GM18511 (cell line): ENCODE data around the gene NPTX1.

Experiments
- ATAC-seq: cut with Tn5 transposase; IDR thresholded peaks from one replicate; pipeline ENCODE4 v1.9.1; 2021; ENCODE audit warnings: mild to moderate bottlenecking, moderate library complexity; ENCODE audit not compliant: unreplicated experiment

NPTX1 gene

GRCh38 chr17:80463784-80464400 is 12.5 kb downstream of the NPTX1 start:
- no peak for ATAC-seq

DNA sequence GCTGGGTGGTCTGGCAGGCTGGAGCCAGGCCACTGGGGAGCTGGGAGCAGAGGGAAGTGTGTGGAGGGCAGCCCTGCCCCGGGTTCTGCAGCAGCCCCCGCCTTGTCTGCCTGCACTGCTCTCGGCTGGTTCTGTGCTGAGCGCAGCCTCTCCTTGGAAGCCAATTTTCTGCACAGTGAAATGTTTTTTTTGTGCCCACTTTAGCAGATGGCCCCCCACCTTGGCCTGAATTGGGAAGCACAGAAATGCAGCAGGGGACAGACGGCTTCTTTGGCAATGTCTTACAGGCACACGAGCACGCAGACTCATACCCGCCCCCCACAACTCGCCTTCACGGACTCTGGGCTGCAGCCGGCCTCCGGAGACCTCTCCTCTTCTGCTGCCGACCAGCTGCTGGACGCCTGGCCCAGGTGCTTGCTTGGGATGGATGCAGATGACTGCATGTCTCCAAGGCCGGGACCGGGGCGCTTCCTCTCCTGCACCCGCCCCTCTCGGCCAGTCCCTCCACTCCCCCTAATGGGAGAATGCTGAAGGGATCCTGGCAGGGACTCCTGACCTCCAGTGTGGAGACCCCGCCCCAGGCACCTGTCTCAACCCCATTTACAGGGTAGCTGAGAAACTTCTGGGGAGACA is 14.8 kb downstream of the NPTX1 start:
- ATAC-seq: no peak

DNA sequence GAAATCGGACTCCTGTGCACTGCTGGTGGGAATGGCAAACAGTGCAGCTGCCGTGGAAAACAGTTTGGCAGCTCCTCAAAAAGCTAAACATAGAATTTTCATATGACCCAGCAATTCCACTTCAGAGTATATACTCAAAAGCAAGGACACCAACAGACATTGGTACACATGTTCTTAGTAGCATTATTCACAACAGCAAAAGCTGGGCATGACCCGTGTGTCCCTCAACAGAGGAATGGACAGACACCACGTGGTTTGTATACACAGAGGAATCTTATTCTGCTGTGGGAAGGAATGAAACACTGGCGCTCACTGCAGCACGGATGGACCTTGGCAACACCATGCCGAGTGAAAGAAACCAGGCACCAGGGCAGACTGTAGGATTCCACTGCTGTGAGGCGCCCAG is 16.0 kb downstream of the NPTX1 start:
- no peak for ATAC-seq

DNA sequence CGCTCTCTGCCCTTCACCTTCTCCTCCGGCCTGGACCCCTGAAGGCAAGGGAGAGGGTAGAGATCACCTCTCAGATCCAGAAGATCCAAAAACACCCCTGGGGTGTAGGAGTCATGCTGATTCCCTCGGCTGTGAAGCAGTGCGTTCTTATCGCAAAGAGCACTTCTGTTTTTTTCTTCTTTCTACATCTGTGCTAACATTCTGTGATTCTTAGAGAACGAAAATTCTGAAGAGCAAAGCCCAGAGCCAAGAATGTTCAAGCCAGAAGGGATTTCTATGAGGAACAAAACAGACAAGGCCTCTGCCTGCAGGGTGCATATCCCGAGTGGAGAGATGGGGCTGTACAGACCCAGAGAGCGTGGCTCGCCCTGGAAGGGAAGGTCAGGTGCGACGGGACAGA is 17.2 kb downstream of the NPTX1 start:
- ATAC-seq: no peak

GRCh38 chr17:80458016-80458415 is 18.4 kb downstream of the NPTX1 start:
- no peak for ATAC-seq

DNA sequence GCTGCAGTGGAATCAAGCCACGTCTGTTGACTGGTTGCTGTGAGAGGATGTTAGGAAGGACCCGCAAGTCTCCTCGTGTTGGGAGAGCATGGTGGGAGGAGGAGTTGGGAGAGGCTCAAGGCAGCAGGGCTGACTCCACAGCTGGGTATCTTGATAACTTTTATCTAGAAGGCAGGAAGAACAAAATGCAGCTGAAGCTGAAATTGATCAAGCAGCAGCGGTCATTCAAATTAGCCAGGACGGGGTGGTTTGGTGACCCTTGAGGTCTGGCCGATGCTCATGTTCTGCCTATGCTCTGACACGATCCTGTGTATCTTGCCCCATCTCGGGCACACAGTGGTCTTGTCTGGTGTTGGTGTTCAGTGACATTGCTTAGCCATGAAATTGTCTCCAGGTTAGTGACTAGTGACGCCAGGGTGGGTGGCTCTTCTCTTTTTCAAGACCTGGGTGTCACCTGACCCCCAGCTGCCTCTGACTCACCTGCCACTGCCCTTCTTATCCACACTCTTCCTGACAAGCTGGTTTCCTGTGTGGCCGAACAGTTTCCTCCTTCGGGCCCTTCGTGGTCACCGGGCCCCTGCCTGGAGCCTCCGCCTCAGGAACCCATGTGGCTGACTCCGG is 19.1 kb downstream of the NPTX1 start:
- no peak for ATAC-seq

GRCh38 chr17:80456465-80457235 is 19.8 kb downstream of the NPTX1 start:
- no peak for ATAC-seq

- no peak for ATAC-seq
These were observed 20.6 kb downstream of the NPTX1 start for GRCh38 chr17:80455784-80456183.

DNA sequence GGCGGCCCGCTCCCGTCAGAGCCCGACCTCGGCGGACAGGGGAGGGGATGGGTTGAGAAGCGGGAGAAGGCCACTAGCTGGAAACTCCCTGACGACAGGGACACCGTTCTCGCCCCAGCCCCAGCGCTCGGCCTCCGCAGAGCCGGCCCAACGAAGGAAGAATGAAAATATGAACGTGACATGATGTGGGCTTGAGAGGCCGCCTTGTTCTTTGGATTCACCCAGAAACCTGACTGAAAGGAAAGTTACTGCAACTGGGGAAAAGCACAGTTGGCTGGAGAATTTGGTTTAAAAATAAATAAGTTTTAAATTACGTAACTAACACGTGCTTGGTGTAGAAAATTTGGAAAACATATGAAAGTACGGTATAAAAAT is 21.1 kb downstream of the NPTX1 start:
- ATAC-seq: peak; percentile 40

- peak; percentile 90 for ATAC-seq
These were observed 21.7 kb downstream of the NPTX1 start for GRCh38 chr17:80454557-80455335.

DNA sequence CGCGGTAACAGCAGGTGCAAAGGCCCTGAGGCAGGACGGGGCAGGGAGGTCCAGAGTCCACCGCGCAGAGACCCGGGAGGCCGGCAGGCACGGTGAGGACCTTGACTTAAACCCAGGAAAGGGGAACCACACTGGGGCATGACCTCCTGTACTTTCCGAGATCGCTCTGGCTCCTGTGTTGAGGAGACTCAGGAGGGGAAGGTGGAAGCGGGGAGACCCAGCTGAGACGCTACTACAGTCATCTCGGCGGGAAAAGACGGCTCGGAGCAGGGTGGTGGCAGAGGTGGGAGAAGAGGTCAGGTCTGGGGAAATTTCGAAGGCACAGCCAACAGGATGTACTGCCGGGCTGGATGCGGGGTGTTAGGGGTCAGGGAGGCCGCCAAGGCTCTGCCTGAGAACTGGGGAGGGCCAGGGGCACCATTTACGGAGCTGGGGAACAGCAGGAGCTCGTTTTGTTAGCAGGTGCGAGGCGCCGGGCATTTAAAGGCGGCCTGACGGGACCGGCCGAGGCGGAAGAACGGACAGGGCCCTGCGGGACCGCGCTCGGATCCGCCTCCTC is 22.3 kb downstream of the NPTX1 start:
- ATAC-seq: no peak

DNA sequence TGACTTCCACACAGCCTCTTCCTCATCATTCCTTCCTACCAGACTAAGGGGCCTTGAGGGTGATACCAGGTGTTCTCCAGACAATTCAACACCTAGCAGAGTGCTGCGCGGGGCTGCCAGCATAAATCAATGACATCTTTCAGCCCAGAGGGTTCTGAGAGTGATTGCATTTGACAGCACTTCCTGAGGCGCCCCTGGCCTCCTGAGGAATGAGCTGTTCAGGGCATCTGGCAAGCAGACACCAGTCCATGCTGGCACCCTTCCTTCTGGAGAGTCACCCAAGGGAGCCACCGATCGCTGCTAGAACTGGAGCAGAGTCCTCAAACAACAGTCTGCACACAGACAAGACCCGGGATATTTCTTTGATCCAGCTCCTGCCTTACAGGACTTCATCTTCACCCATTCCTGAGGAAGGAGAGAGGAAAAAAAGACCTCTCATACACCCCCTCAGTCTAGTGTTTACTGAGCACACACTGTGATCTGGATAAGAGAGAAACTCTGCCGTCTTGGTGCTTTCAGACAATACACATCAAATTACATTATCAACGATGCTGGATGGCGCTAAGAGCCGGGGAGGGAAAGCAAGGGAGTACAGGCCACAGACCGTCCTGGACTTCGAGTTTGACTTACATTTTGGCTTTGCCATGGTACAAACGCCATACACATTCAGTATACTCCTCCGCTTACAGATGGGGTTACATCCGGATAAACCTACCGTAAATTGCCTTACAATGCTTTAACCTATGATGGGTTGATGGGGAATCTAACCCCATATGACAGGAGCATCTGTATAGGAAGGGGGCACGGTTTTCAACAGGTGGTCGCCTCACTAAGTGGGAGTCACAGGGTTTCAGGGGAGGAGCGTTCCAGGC is 23.0 kb downstream of the NPTX1 start:
- no peak for ATAC-seq

- ATAC-seq: no peak
These were observed 24.1 kb downstream of the NPTX1 start for GRCh38 chr17:80452173-80452915.

DNA sequence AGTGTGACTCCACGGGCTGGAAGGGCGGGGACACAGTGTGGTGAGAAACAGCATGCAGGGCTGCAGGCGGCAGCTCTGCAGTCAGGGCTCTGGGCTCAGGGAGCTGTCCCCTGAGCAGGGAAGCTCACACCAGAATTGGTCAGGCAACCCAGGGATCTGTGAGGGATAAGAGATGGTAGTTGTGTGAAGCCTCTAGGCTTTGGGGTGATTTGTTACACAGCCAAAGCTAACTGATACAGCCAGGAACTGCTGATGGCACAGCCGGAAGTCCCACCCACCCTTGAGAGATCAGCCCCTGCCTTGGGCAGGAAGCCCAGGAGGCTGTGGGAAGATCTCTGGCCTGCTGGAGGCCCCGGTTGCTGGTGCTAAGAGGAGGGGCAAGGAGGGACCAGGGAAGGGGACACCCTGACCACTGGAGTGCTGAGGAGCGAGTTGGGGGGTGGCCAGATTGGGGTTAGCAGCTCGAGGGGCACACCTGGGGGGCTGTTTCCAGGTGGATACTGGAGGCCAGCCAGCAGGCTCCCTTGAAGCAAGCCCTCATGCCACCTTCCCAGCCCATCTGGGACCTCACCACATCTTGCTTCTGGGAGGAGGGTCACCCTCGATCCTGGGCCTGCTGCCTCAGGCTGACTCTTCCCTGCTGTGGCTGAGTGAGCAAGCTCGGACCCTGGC is 25.2 kb downstream of the NPTX1 start:
- ATAC-seq: no peak

DNA sequence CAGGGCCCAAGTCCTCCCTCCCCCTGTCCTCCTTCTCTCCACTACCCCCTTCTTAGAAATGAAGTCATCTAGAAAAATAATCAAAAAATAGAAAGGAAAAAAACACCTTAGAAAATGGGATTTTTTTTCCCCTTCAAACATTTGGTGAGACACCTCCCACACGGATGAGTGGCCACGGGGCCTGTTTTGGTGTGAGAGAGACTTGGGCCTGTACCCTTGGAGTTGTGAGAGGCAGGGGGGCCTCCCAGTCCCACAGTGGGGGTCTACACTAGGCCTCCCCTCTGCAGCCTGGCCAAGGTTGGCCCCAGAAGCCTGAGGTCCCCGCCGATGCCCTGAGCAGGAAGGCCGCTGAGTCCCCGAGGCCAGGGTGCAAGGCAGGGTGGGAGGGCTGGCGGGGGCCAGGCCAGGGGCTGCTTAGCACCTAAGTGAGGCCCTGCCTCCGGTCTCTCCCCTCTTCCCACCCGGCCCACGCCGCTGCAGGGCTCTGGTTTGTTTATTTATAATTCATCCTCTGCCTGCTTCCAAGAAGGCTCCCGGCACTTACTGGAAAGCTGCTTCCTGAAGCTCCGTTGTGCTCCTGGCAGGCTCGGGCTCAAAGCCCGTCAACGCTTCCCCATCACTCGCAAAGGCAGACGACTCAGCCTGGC is 26.4 kb downstream of the NPTX1 start:
- ATAC-seq: no peak

GRCh38 chr17:80449194-80449929 is 27.0 kb downstream of the NPTX1 start:
- ATAC-seq: no peak

DNA sequence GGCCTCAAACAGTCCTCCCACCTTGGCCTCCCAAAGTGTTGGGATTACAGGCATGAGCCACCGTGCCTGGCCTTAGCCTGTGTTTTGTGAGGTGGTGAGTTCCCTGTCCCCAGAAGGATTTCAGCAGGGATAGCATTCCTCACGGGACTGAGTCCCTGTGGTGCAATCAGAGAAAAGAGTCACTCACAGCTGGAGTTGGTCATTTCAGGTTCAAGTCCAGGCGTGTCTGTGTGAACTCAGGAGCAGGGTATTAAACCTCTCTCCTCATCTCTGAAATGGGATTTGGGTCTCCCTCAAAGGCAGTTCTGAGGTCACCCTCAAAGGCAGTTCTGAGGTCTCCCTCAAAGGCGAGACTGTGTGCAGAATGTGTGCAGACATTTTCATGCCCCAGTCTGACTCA is 28.6 kb downstream of the NPTX1 start:
- no peak for ATAC-seq
